DND-41 (cell line): ENCODE measurements around the gene TAF4.

Experiments used
- ATAC-seq: fragments of 200-7000 bp; cut with Tn5 transposase; 3 replicates; pipeline ENCODE4 v1.9.1; 2021; ENCODE audit warnings: low read depth; ENCODE audit not compliant: insufficient read depth
- DNase-seq: peaks from one replicate; pipeline ENCODE4 v3.0.0-alpha.2; 2020
- H2AFZ ChIP-seq: 2 replicates; pipeline ENCODE4 v1.6.0; 2012; ENCODE audit warnings: low read depth, low read length
- H3K27ac ChIP-seq: 2 replicates; pipeline ENCODE4 v1.5.1; 2012; ENCODE audit warnings: low read length, inconsistent platforms
- H3K27me3 ChIP-seq: fragments of 200-600 bp; sonication (generic); 2 replicates; pipeline ENCODE4 v1.6.0; 2012; ENCODE audit warnings: low read length, mild to moderate bottlenecking, inconsistent platforms; ENCODE audit not compliant: insufficient read depth, poor library complexity
- H3K36me3 ChIP-seq: 2 replicates; pipeline ENCODE4 v1.5.1; 2012; ENCODE audit warnings: low read length, inconsistent platforms; ENCODE audit not compliant: insufficient read depth
- H3K4me1 ChIP-seq: 2 replicates; pipeline ENCODE4 v1.5.1; 2012; ENCODE audit warnings: mild to moderate bottlenecking, low read length; ENCODE audit not compliant: insufficient read depth
- H3K4me2 ChIP-seq: 2 replicates; pipeline ENCODE4 v1.6.0; 2012; ENCODE audit warnings: mild to moderate bottlenecking, moderate library complexity, low read length, inconsistent platforms; ENCODE audit not compliant: insufficient read depth
- H3K4me3 ChIP-seq, 2 experiments: fragments of 200-600 bp in 1 of 2; shearing (Covaris generic) in 1 of 2; 2 replicates each; pipeline ENCODE4 v1.5.1; 2012 to 2016; ENCODE audit warnings: inconsistent platforms in 2 of 2, low read length in 2 of 2, mild to moderate bottlenecking in 2 of 2, low read depth in 1 of 2, moderate library complexity in 1 of 2
- H3K79me2 ChIP-seq: 2 replicates; pipeline ENCODE4 v1.6.0; 2012; ENCODE audit warnings: low read length, inconsistent platforms; ENCODE audit not compliant: insufficient read depth
- H3K9ac ChIP-seq: 2 replicates; pipeline ENCODE4 v1.6.0; 2012; ENCODE audit warnings: low read depth, mild to moderate bottlenecking, inconsistent platforms, low read length, moderate library complexity
- H3K9me3 ChIP-seq: 2 replicates; pipeline ENCODE4 v1.5.1; 2012; ENCODE audit warnings: low read length, moderate library complexity, mild to moderate bottlenecking, inconsistent platforms; ENCODE audit not compliant: insufficient read depth, severe bottlenecking
- H4K20me1 ChIP-seq: 2 replicates; pipeline ENCODE4 v1.6.0; 2012; ENCODE audit warnings: low read length; ENCODE audit not compliant: insufficient read depth
- EZH2 ChIP-seq: IDR thresholded peaks from 3 replicates; pipeline ENCODE4 v1.6.1; 2012; ENCODE audit warnings: borderline replicate concordance, low read depth, mild to moderate bottlenecking, moderate library complexity, low read length, inconsistent platforms; ENCODE audit not compliant: severe bottlenecking
- TF ChIP-seq, protein P1 (sequence below): IDR thresholded peaks from 2 replicates; pipeline ENCODE4 v1.5.1; 2012; ENCODE audit warnings: borderline replicate concordance, low read length, moderate library complexity, mild to moderate bottlenecking; ENCODE audit not compliant: poor library complexity, severe bottlenecking; ENCODE audit errors: extremely low read depth

TAF4 gene

DNA sequence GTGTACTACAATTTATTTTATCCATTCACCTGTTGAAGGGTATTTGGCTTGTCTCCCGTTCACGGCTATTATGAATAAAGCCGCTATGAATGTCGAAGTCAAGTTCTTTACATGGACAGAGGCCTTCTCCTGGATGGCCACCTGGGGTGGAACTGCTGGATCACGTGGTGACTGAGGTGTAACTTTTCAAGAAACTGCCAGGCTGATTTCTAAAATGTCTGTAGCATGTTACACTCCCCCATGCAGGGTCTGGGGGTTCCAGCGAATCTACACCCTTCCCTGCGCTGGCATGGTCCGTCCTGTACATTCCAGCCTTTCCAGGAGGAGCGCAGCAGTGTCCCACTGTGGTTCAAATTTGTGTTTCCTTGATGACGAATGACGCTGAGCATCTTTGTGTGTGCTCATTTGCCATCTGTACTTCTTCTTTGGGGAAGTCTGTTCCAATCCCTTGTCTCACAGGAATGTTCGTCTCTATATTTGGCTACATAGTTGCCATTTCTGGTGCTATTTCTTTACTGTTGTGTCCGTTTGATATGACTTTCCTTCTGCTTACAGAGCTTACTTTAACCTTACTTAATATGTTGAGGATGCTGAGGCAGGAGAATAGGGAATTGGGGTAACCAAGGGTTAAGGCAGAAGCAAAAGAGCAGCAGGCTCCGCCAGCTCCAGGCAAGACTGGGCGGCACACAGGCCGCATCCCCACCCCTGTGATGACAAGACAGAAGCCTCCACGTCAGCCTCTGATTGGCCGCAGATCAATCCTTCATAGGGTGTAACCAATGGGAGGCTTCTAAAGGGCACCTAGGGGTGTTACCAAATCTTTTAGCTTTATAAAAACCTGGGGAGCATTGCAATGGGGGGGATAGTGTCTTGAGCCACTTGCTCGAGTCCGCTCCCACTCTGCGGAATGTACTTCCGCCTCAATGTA is 106.6 kb downstream of the TAF4 start:
- Histone ChIP-seq H3K27me3 (no peaks in the 10 kb centered on the region), H3K9me3 (no peaks in the 10 kb centered on the region), H3K36me3 (no peaks in the 10 kb centered on the region), H3K4me2 (no peak overlapping the region), H2AFZ (no peak overlapping the region), H3K4me1 (no peaks in the 10 kb centered on the region), H3K4me3 (no peak overlapping the region), H3K27ac (no peak overlapping the region), H4K20me1 (peaks cover 4% of the 10 kb centered on the region; the same call in 1 of the 2 replicates), H3K79me2 (no peaks in the 10 kb centered on the region), H3K9ac (no peak overlapping the region)
- ATAC-seq = peak; percentile 45; the same call in 1 of the 3 replicates
- TF ChIP-seq, protein P1, sequence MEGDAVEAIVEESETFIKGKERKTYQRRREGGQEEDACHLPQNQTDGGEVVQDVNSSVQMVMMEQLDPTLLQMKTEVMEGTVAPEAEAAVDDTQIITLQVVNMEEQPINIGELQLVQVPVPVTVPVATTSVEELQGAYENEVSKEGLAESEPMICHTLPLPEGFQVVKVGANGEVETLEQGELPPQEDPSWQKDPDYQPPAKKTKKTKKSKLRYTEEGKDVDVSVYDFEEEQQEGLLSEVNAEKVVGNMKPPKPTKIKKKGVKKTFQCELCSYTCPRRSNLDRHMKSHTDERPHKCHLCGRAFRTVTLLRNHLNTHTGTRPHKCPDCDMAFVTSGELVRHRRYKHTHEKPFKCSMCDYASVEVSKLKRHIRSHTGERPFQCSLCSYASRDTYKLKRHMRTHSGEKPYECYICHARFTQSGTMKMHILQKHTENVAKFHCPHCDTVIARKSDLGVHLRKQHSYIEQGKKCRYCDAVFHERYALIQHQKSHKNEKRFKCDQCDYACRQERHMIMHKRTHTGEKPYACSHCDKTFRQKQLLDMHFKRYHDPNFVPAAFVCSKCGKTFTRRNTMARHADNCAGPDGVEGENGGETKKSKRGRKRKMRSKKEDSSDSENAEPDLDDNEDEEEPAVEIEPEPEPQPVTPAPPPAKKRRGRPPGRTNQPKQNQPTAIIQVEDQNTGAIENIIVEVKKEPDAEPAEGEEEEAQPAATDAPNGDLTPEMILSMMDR = no peak
- TF ChIP-seq EZH2 = no peak
- no peak for DNase-seq

DNA sequence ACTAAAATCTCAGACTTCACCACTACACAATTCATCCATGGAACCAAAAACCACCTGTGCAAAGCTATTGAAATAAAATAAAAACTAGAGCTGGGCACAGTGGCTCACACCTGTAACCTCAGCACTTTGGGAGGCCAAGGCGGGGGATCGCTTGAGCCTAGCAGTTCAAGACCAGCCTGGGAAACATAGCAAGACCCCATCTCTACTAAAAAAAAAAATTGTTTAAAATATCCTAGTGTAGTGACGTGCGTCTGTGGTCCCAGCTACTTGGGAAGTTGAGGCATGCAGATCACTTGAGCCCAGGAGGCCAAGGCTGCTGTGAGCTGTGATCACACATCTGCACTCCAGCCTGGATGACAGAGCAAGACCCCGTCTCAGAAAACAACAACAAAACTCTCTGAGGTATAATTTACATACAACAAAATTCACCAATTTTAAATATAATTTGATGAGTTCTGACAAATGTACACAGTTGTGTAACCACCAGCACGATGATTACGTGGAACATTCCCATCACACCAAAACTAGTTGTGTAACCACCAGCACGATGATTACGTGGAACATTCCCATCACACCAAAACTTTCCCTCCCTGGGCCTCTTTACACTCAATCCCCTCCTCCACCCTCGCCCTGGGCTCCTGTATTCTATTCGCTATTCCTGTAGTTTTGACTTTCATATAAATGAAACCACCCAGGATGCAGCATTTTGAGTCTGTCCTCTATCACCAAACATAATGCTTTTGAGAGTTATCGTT is 107.5 kb downstream of the TAF4 start:
- H2AFZ ChIP-seq = no peak overlapping the region
- H3K4me2 ChIP-seq = no peak overlapping the region
- H3K27ac ChIP-seq = no peak overlapping the region
- H3K9ac ChIP-seq = no peak overlapping the region
- ATAC-seq (no peak), DNase-seq (no peak)
- H3K4me1 ChIP-seq = no peaks in the 10 kb centered on the region
- no peak overlapping the region for H3K4me3 ChIP-seq
- H3K79me2 ChIP-seq = no peaks in the 10 kb centered on the region
- peaks cover 6% of the 10 kb centered on the region for H4K20me1 ChIP-seq
- H3K9me3 ChIP-seq = no peaks in the 10 kb centered on the region
- H3K36me3 ChIP-seq = no peaks in the 10 kb centered on the region
- TF ChIP-seq, protein P1 = no peak
- no peak for TF ChIP-seq EZH2
- H3K27me3 ChIP-seq = no peaks in the 10 kb centered on the region

DNA sequence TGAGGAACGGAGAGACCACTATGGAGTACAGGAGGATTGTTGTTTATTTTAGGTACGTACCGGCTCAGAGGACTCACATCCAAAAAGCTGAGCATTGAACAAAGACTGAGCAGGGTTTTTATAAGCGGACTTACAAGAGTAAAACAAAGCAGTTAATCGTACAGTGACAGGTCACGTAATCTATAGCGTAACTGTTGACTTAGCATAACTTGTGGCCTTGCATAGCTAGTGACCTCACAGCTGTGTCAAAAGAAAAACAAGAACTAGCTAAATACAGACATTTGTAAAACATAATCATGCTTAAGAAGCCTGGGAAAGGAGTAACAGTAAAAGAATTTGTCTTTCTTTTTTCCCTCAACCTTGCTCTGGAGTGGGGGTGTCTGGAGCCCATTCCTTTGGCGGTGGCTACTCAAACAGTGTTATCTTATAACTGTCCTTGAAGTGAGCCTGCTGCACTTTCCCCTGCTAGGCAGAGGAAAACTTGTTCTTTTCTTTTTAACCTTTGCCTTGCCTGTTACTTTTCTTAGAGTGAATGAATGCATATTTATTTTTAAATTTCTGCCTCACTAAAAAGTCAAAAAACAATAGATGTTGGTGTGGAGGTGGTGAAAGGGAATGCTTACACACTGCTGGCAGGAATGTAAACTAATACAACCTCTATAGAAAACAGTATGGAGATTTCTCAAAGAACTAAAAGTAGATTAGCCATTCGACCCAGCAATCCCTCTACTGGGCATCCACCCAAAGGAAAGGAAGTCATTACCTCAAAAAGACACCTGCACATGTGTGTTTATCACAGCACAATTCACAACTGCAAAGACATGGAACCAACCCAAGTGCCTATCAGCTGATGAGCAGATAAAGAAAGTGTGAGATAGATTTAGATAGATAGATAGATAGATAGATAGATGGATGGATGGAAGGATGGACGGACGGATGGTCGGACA is 109.0 kb downstream of the TAF4 start:
- no peak for DNase-seq
- no peaks in the 10 kb centered on the region for H3K79me2 ChIP-seq
- H3K9me3 ChIP-seq = no peaks in the 10 kb centered on the region
- no peak overlapping the region for H2AFZ ChIP-seq
- H3K36me3 ChIP-seq = no peaks in the 10 kb centered on the region
- no peak overlapping the region for H3K9ac ChIP-seq
- TF ChIP-seq, protein P1 = no peak
- no peak for TF ChIP-seq EZH2
- H3K4me1 ChIP-seq = no peaks in the 10 kb centered on the region
- no peak overlapping the region for H3K4me3 ChIP-seq
- no peak overlapping the region for H3K4me2 ChIP-seq
- no peak overlapping the region for H3K27ac ChIP-seq
- H4K20me1 ChIP-seq = peaks cover 19% of the 10 kb centered on the region
- ATAC-seq = no peak
- H3K27me3 ChIP-seq = no peaks in the 10 kb centered on the region
